GM23338 (cell line): Measurements from ENCODE around the gene WWP2. TPM values are rescaled to one million over a fixed set of nuclear protein-coding genes. Genes with fewer than 3 reads are reported as not detected.

Experiments
- ATAC-seq: fragments of 200-7000 bp; cut with Tn5 transposase; 3 replicates; pipeline ENCODE4 v1.9.1; 2020
- DNase-seq: peaks from one replicate; pipeline ENCODE4 v3.0.0-alpha.2; 2015; ENCODE audit warnings: low spot score
- H2AFZ ChIP-seq: fragments of 200-600 bp; sonication (generic); 2 replicates; pipeline ENCODE4 v1.8.0; 2016; ENCODE audit warnings: antibody characterized with exemption, mild to moderate bottlenecking, moderate library complexity
- H3F3A ChIP-seq: fragments of 200-600 bp; sonication (generic); replicated peaks from 2 replicates; pipeline ENCODE4 v1.8.0; 2017; ENCODE audit warnings: antibody characterized with exemption, mixed run types, low read depth
- H3K27ac ChIP-seq: fragments of 200-600 bp; sonication (generic); 2 replicates; pipeline ENCODE4 v1.6.1; 2016; ENCODE audit warnings: low read depth
- H3K27me3 ChIP-seq: fragments of 200-600 bp; sonication (generic); 2 replicates; pipeline ENCODE4 v1.8.0; 2016; ENCODE audit warnings: mild to moderate bottlenecking, mixed run types, moderate library complexity; ENCODE audit not compliant: insufficient read depth
- H3K36me3 ChIP-seq: fragments of 200-600 bp; sonication (generic); 2 replicates; pipeline ENCODE4 v1.8.0; 2016; ENCODE audit warnings: mild to moderate bottlenecking; ENCODE audit not compliant: insufficient read depth
- H3K4me1 ChIP-seq: fragments of 200-600 bp; sonication (generic); 2 replicates; pipeline ENCODE4 v1.8.0; 2016; ENCODE audit warnings: mild to moderate bottlenecking, moderate library complexity; ENCODE audit not compliant: insufficient read depth
- H3K4me2 ChIP-seq: fragments of 200-600 bp; sonication (generic); 2 replicates; pipeline ENCODE4 v1.7.1; 2017; ENCODE audit warnings: mixed run types
- H3K4me3 ChIP-seq: fragments of 200-600 bp; sonication (generic); 2 replicates; pipeline ENCODE4 v1.6.1; 2016; ENCODE audit warnings: mixed run types
- H3K79me2 ChIP-seq: fragments of 200-600 bp; sonication (generic); replicated peaks from 2 replicates; pipeline ENCODE4 v1.8.0; 2017; ENCODE audit warnings: mild to moderate bottlenecking; ENCODE audit not compliant: insufficient read depth
- H3K9me2 ChIP-seq: fragments of 200-600 bp; sonication (generic); 2 replicates; pipeline ENCODE4 v1.8.0; 2017; ENCODE audit not compliant: insufficient read depth
- H4K20me1 ChIP-seq: fragments of 200-600 bp; sonication (generic); replicated peaks from 2 replicates; pipeline ENCODE4 v1.8.0; 2017; ENCODE audit warnings: mild to moderate bottlenecking; ENCODE audit not compliant: insufficient read depth
- H3K27ac Mint-ChIP-seq: 2 replicates; pipeline ENCODE4 v1.8.0; 2020; ENCODE audit warnings: inconsistent platforms, mild to moderate bottlenecking, moderate library complexity, mixed read lengths
- H3K27me3 Mint-ChIP-seq: 3 replicates; pipeline ENCODE4 v1.8.0; 2022; ENCODE audit warnings: low read depth, mild to moderate bottlenecking, moderate library complexity, mixed read lengths, inconsistent platforms; ENCODE audit not compliant: insufficient read depth, poor library complexity
- H3K36me3 Mint-ChIP-seq: 3 replicates; pipeline ENCODE4 v1.8.0; 2021; ENCODE audit warnings: low read depth, mild to moderate bottlenecking, inconsistent platforms, moderate library complexity, mixed read lengths
- H3K4me1 Mint-ChIP-seq: 3 replicates; pipeline ENCODE4 v1.8.0; 2020; ENCODE audit warnings: mild to moderate bottlenecking, inconsistent platforms, mixed read lengths
- H3K4me3 Mint-ChIP-seq: 3 replicates; pipeline ENCODE4 v1.8.0; 2021; ENCODE audit warnings: moderate library complexity, mild to moderate bottlenecking, inconsistent platforms, mixed read lengths
- H3K9me3 Mint-ChIP-seq: 3 replicates; pipeline ENCODE4 v1.8.0; 2020; ENCODE audit warnings: moderate library complexity, mild to moderate bottlenecking, inconsistent platforms, mixed read lengths
- CTCF ChIP-seq, 2 experiments: fragments of 200-600 bp in 1 of 2; sonication (generic) in 1 of 2; conservative IDR thresholded peaks; 2 replicates each; pipeline versions ENCODE4 v1.5.1 to v1.6.1; 2016 to 2017; ENCODE audit warnings: antibody characterized with exemption in 2 of 2, low read depth in 2 of 2, mild to moderate bottlenecking in 2 of 2, moderate library complexity in 1 of 2
- ETS1 ChIP-seq: IDR thresholded peaks from 2 replicates; pipeline ENCODE4 v1.6.1; 2016; ENCODE audit warnings: antibody characterized with exemption
- ZNF462 ChIP-seq: fragments of 250-450 bp; sonication (Bioruptor Pico); IDR thresholded peaks from 2 replicates; pipeline ENCODE4 v1.5.0; 2020; ENCODE audit warnings: mild to moderate bottlenecking, moderate library complexity
- polyA plus RNA-seq: library from polyadenylated mRNA; unstranded; fragments of >200 nt; fragmentation: Nextera tagmentation; extraction: Ambion mirVana; gene quantifications from 2 replicates; pipeline ENCODE4 v1.2.1, GENCODE V29; 2016
- total RNA-seq: library from RNA; depleted of rRNA; stranded (reverse); fragments of >200 nt; shearing (Covaris generic); gene quantifications from 2 replicates; pipeline ENCODE4 v1.2.3, GENCODE V29; 2014

The WWP2 gene
- total and polyA plus RNA-seq, 2 experiments from 2014 or later, result 12.3 to 35.5 TPM

- TF ChIP-seq ETS1 (no peak), ZNF462 (CRISPR knock-in tag) (no peak)
Measured at GRCh38 chr16:69927056-69927757, 165.1 kb downstream of the WWP2 start (continued).

GRCh38 chr16:69928856-69929400 is 166.8 kb downstream of the WWP2 start:
- Mint-ChIP-seq H3K4me3 (no peak overlapping the region), H3K4me1 (peaks cover 27% of the 10 kb centered on the region)
- no peak for TF ChIP-seq ETS1
- TF ChIP-seq CTCF (conservative IDR thresholded peaks at IDR 0.05; ENCODE audit: low read depth in 2 of 2), result no peak

More at GRCh38 chr16:69928856-69929400, 166.8 kb downstream of the WWP2 start:
- no peaks in the 10 kb centered on the region for H3K36me3 ChIP-seq
- no peaks in the 10 kb centered on the region for H3F3A ChIP-seq
- DNase-seq (no peak), ATAC-seq (no peak)
- no peak overlapping the region for H3K4me3 ChIP-seq
- peaks cover 3% of the 10 kb centered on the region for H3K27me3 Mint-ChIP-seq
- H3K4me1 ChIP-seq, result peaks cover 4% of the 10 kb centered on the region; the same call in 1 of the 2 replicates
- no peaks in the 10 kb centered on the region for H3K9me2 ChIP-seq
- no peaks in the 10 kb centered on the region; the same call in 2 of the 3 replicates for H3K9me3 Mint-ChIP-seq
- H3K27me3 ChIP-seq, result no peaks in the 10 kb centered on the region
- no peaks in the 10 kb centered on the region for H4K20me1 ChIP-seq
- no peaks in the 10 kb centered on the region for H3K79me2 ChIP-seq
- no peak overlapping the region for H3K27ac ChIP-seq
- peaks cover 11% of the 10 kb centered on the region for H3K36me3 Mint-ChIP-seq
- no peak overlapping the region for H2AFZ ChIP-seq
- H3K27ac Mint-ChIP-seq, result no peak overlapping the region
- H3K4me2 ChIP-seq, result no peak overlapping the region
